ENCODE measurements around the gene KRT83. TPM values are rescaled to one million over a fixed set of nuclear protein-coding genes. Genes with fewer than 3 reads are reported as not detected.

KRT83 gene
- total RNA-seq, 1 experiment from 2014 or later: not detected

GRCh38 chr12:52344111-52344510, 22.9 kb upstream of the KRT83 start:
- no peak overlapping the region for H3T11ph ChIP-seq (ENCODE audit: low read length)
- H2BK120ac ChIP-seq (ENCODE audit: low read depth, low read length, poor library complexity, severe bottlenecking): no peak overlapping the region
- TF ChIP-seq, protein P1, sequence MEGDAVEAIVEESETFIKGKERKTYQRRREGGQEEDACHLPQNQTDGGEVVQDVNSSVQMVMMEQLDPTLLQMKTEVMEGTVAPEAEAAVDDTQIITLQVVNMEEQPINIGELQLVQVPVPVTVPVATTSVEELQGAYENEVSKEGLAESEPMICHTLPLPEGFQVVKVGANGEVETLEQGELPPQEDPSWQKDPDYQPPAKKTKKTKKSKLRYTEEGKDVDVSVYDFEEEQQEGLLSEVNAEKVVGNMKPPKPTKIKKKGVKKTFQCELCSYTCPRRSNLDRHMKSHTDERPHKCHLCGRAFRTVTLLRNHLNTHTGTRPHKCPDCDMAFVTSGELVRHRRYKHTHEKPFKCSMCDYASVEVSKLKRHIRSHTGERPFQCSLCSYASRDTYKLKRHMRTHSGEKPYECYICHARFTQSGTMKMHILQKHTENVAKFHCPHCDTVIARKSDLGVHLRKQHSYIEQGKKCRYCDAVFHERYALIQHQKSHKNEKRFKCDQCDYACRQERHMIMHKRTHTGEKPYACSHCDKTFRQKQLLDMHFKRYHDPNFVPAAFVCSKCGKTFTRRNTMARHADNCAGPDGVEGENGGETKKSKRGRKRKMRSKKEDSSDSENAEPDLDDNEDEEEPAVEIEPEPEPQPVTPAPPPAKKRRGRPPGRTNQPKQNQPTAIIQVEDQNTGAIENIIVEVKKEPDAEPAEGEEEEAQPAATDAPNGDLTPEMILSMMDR (conservative IDR thresholded peaks at IDR 0.05): no peak
- H3K27me3 ChIP-seq (ENCODE audit: insufficient read depth, low read length): no peaks in the 10 kb centered on the region
- no peak overlapping the region for H2BK15ac ChIP-seq (ENCODE audit: low read depth, low read length)
- DNase-seq: peak; percentile 54
- H2BK5ac ChIP-seq (ENCODE audit: insufficient read length, low read length): no peak overlapping the region
- no peak overlapping the region for H4K8ac ChIP-seq (replicated peaks; ENCODE audit: insufficient read length, low read depth, low read length)
- H3K27me3 Mint-ChIP-seq (ENCODE audit: low read depth): peaks cover 11% of the 10 kb centered on the region
- H2BK20ac ChIP-seq (ENCODE audit: low read depth, low read length, poor library complexity, severe bottlenecking): no peak overlapping the region
- no peaks in the 10 kb centered on the region for H3K79me1 ChIP-seq (ENCODE audit: insufficient read depth, low read depth, low read length, poor library complexity, severe bottlenecking)
- H3K79me2 ChIP-seq (ENCODE audit: insufficient read depth, low read length): no peaks in the 10 kb centered on the region
- H3K18ac ChIP-seq (ENCODE audit: insufficient read length, low read depth, low read length): no peak overlapping the region
- H3K36me3 Mint-ChIP-seq (ENCODE audit: insufficient read depth in 1 of 3, low read depth in 3 of 3): no peaks in the 10 kb centered on the region; a peak in 1 of 7 replicates
- no peak overlapping the region for H4K91ac ChIP-seq (ENCODE audit: insufficient read length, low read depth, low read length)
- no CpG with 5 or more reads among the region's 12 CpGs for WGBS (ENCODE audit: extremely low coverage, insufficient read length, low lambda C conversion rate)
- H3K23me2 ChIP-seq (ENCODE audit: insufficient read length, low read depth, low read length, poor library complexity, severe bottlenecking): no peaks in the 10 kb centered on the region
- H3K4me3 Mint-ChIP-seq: no peak overlapping the region
- H3K14ac ChIP-seq (ENCODE audit: insufficient read depth, low read length): no peak overlapping the region
- H3K9me3 Mint-ChIP-seq: peaks cover 5 to 7% of the 10 kb centered on the region in 2 experiments; a peak in 2 of 5 replicates
- no peak overlapping the region for H3K9ac ChIP-seq (ENCODE audit: extremely low read depth, insufficient read length, low read length)
- H4K5ac ChIP-seq (ENCODE audit: insufficient read length, low read depth, low read length): no peak overlapping the region
- no peak overlapping the region for H3K27ac Mint-ChIP-seq
- no peaks in the 10 kb centered on the region for H3K9me3 ChIP-seq (ENCODE audit: control insufficient read depth, low read depth, low read length)
- H2BK12ac ChIP-seq (ENCODE audit: insufficient read length, low read depth, low read length): no peak overlapping the region
- H4K20me1 ChIP-seq (ENCODE audit: control insufficient read depth, insufficient read depth, insufficient read length): no peaks in the 10 kb centered on the region
- no peak overlapping the region for H3K4me2 ChIP-seq (ENCODE audit: insufficient read depth, insufficient read length, low read length)
- no peaks in the 10 kb centered on the region for H3K4me1 ChIP-seq (ENCODE audit: insufficient read depth, low read length)
- H3K4ac ChIP-seq (ENCODE audit: low read depth, low read length): no peak overlapping the region
- no peak overlapping the region for H2AK5ac ChIP-seq (ENCODE audit: insufficient read length, low read length)
- H3K23ac ChIP-seq (ENCODE audit: insufficient read length, low read depth, low read length): no peak overlapping the region
- no peaks in the 10 kb centered on the region for H3K4me1 Mint-ChIP-seq
- H3K56ac ChIP-seq (ENCODE audit: insufficient read length, low read depth, low read length): no peak overlapping the region
- no peak overlapping the region for H3K27ac ChIP-seq (ENCODE audit: insufficient read length, low read depth, low read length)
- H2AFZ ChIP-seq (ENCODE audit: low read length): no peak overlapping the region
